GM13977 (cell line): ENCODE data around the gene LSMEM2.
"Not testable (repeated sequence)": the region's sequence is repeated elsewhere in the genome, so short reads cannot be mapped to it uniquely, and the experiment has no call there.

Source experiments
- DNase-seq: peaks from one replicate; pipeline ENCODE4 v3.0.0; 2012; ENCODE audit warnings: low spot score
- CTCF ChIP-seq: IDR thresholded peaks from 2 replicates; pipeline ENCODE4 v1.5.1; 2012; ENCODE audit warnings: mild to moderate bottlenecking, control low read depth; ENCODE audit not compliant: insufficient read depth; ENCODE audit errors: extremely low read depth, missing control alignments
- in situ Hi-C: fragments of 300-500 bp; cut with MboI; formaldehyde crosslinking; loops from one replicate; pipeline ENCODE4 v1.12.0; 2022; ENCODE audit warnings: low sequenced_read_pairs, low pct_unique_long_range_greater_than_20kb, mixed read lengths, inconsistent platforms; ENCODE audit not compliant: unreplicated experiment

The LSMEM2 gene

GRCh38 chr3:50275996-50276761 lies 2.7 kb upstream of the LSMEM2 start:
- in situ Hi-C loops, result loop anchor here (10.0 kb wide), 1 partner anchor 51 kb away; no protein-coding TSS in a partner anchor
- TF ChIP-seq CTCF, result no peak
- DNase-seq, result no peak

GRCh38 chr3:50276762-50277101 lies 2.2 kb upstream of the LSMEM2 start:
- no peak for TF ChIP-seq CTCF
- in situ Hi-C loops, result loop anchor here (10.0 kb wide), 1 partner anchor 52 kb away; no protein-coding TSS in a partner anchor
- no peak for DNase-seq

GRCh38 chr3:50278123-50278879 lies 586 bp upstream of the LSMEM2 start:
- TF ChIP-seq CTCF, result no peak
- in situ Hi-C loops, result loop anchor here (10.0 kb wide), 1 partner anchor 54 kb away; no protein-coding TSS in a partner anchor
- no peak for DNase-seq

GRCh38 chr3:50279255-50280016 lies 549 bp downstream of the LSMEM2 start:
- no peak for TF ChIP-seq CTCF
- in situ Hi-C loops, result loop anchor here (10.0 kb wide), 1 partner anchor 55 kb away; no protein-coding TSS in a partner anchor
- no peak for DNase-seq

GRCh38 chr3:50284121-50284520 lies 5.2 kb downstream of the LSMEM2 start:
- in situ Hi-C loops, DNase-seq: not testable (repeated sequence)

- TF ChIP-seq CTCF, result no peak
- in situ Hi-C loops, result no loop called here
Observed at GRCh38 chr3:50286322-50287227, 7.7 kb downstream of the LSMEM2 start.

More at GRCh38 chr3:50286322-50287227, 7.7 kb downstream of the LSMEM2 start:
- DNase-seq, result no peak
